Caco-2 (cell line): ENCODE results near the gene CYCS. TPM values are rescaled to one million over a fixed set of nuclear protein-coding genes. Genes with fewer than 3 reads are reported as not detected.
A peak's percentile ranks its signal among the peaks of the same experiment; 100 is the strongest.

Experiments
- BruUV-seq: library from RNA; stranded (reverse); fragments of 400-500 nt; replicated peaks from 2 replicates; lab custom pipeline; 2021; lab: Mats Ljungman, UMichigan
- CTCF ChIA-PET: fragments of 300-600 bp; sonication (Branson Sonifier 250); formaldehyde crosslinking; loops from one replicate; lab custom pipeline; 2022; ENCODE audit warnings: antibody characterized with exemption; lab: Charles Lee
- POLR2A ChIA-PET: fragments of 300-600 bp; sonication (Branson Sonifier 250); formaldehyde crosslinking; loops from one replicate; lab custom pipeline; 2022; ENCODE audit warnings: antibody characterized with exemption; lab: Charles Lee
- DNase-seq, 2 experiments: peaks; one replicate each; pipeline versions ENCODE4 v3.0.0 to v3.0.0-alpha.2; 2020 to 2022
- H3K27me3 ChIP-seq: replicated peaks from 2 replicates; pipeline ENCODE4 v1.6.0; 2011; ENCODE audit warnings: low read length; ENCODE audit not compliant: control insufficient read depth, insufficient read depth
- H3K36me3 ChIP-seq: 2 replicates; pipeline ENCODE4 v1.5.1; 2011; ENCODE audit warnings: low read length; ENCODE audit not compliant: control insufficient read depth, insufficient read depth
- H3K4me1 ChIP-seq: fragments of 250-450 bp; sonication (Bioruptor Pico); 2 replicates; pipeline ENCODE4 v1.5.1; 2020; ENCODE audit warnings: mild to moderate bottlenecking
- H3K4me3 ChIP-seq: 2 replicates; pipeline ENCODE4 v1.5.1; 2011; ENCODE audit warnings: low read depth, mild to moderate bottlenecking, control low read depth, low read length
- H3K9me3 ChIP-seq: fragments of 250-450 bp; sonication (Bioruptor Pico); 2 replicates; pipeline ENCODE4 v1.5.1; 2020; ENCODE audit warnings: mild to moderate bottlenecking, moderate library complexity
- H3K27ac Mint-ChIP-seq: one replicate; pipeline ENCODE4 v1.8.0; 2022; ENCODE audit warnings: mixed read lengths; ENCODE audit not compliant: unreplicated experiment
- H3K27me3 Mint-ChIP-seq: one replicate; pipeline ENCODE4 v1.8.0; 2022; ENCODE audit warnings: mixed read lengths; ENCODE audit not compliant: insufficient read depth, unreplicated experiment
- H3K36me3 Mint-ChIP-seq: one replicate; pipeline ENCODE4 v1.8.0; 2022; ENCODE audit warnings: mild to moderate bottlenecking, mixed read lengths; ENCODE audit not compliant: insufficient read depth, unreplicated experiment
- H3K4me1 Mint-ChIP-seq: one replicate; pipeline ENCODE4 v1.8.0; 2022; ENCODE audit warnings: low read depth, mixed read lengths; ENCODE audit not compliant: unreplicated experiment
- H3K4me3 Mint-ChIP-seq: one replicate; pipeline ENCODE4 v1.8.0; 2022; ENCODE audit warnings: mild to moderate bottlenecking, moderate library complexity, mixed read lengths; ENCODE audit not compliant: unreplicated experiment
- H3K9me3 Mint-ChIP-seq: one replicate; pipeline ENCODE4 v1.8.0; 2022; ENCODE audit warnings: mixed read lengths; ENCODE audit not compliant: unreplicated experiment
- intact Hi-C: fragments of 100-400 bp; cut with micrococcal nuclease; formaldehyde crosslinking; loops from one replicate; pipeline ENCODE4 v1.10.0; 2022; ENCODE audit not compliant: unreplicated experiment
- total RNA-seq: library from RNA; stranded (reverse); gene quantifications from 2 replicates; pipeline ENCODE4 v1.2.3, GENCODE V29; 2022
- TF ChIP-seq, protein P1 (sequence below), 2 experiments: fragments of 200-600 bp in 1 of 2; IDR thresholded peaks; 1 replicate in 1 of 2; 2 replicates in 1 of 2; pipeline versions ENCODE4 v1.5.1 to v1.8.0; 2011 to 2022; ENCODE audit warnings: antibody characterized with exemption in 1 of 2, control low read depth in 1 of 2, inconsistent platforms in 1 of 2, low read depth in 1 of 2, low read length in 1 of 2, mild to moderate bottlenecking in 1 of 2, moderate library complexity in 1 of 2; ENCODE audit not compliant: insufficient read depth in 1 of 2, severe bottlenecking in 1 of 2, unreplicated experiment in 1 of 2

The CYCS gene
- total RNA-seq, 1 experiment from 2014 or later, result 156 TPM

DNA sequence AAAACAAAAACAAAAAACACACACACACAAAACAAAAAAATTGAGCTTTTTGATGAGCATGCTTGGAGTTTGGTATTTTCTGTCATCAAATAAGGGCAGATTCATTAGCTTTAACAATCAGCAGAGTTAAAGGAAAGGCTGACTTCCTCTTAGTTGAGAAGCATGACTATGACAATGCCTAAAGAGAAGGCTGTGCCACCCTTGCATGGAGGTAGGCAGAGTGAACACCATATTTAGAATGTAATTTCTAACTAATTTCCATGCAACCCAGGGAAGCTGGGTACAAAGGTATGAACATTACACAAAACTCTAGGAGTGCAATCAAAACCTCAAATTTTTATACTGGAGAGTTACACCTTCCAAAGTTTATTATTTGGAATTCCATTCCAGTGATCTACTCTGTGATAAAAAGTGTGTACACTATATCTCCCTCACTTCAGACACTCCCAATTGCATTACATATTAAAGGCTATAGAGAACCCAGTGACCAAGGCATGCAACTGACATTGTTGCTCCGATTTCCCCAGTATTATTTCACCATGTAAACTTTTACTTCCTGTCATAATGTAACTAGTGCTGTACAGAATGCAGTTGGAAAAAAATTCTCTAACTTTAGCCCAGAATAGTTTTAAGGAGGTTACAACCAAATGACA, 9.4 kb upstream of the CYCS start:
- no peaks in the 10 kb centered on the region for H3K36me3 Mint-ChIP-seq
- ChIA-PET CTCF (no interaction called here), POLR2A (no interaction called here)

DNA sequence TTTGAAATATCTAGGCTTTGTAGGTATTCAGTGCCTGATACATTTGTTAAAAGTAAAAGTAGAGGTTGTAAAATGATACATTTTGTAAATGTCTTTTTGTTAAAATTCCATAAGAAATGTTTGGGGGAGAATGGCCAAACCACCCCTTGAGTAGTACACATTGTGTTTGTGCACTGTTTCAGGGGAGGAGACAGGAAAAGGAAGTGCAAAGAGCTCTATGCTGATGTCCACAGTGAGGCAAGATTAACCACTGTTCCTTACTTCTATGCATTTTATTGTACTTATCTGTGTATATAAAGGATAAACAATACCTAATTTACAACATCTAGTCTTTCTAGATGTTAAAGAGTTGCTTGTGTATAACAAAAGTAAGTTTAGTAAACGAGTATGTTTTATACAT, 7.4 kb upstream of the CYCS start:
- POLR2A ChIA-PET, result no interaction called here
- TF ChIP-seq, protein P1, sequence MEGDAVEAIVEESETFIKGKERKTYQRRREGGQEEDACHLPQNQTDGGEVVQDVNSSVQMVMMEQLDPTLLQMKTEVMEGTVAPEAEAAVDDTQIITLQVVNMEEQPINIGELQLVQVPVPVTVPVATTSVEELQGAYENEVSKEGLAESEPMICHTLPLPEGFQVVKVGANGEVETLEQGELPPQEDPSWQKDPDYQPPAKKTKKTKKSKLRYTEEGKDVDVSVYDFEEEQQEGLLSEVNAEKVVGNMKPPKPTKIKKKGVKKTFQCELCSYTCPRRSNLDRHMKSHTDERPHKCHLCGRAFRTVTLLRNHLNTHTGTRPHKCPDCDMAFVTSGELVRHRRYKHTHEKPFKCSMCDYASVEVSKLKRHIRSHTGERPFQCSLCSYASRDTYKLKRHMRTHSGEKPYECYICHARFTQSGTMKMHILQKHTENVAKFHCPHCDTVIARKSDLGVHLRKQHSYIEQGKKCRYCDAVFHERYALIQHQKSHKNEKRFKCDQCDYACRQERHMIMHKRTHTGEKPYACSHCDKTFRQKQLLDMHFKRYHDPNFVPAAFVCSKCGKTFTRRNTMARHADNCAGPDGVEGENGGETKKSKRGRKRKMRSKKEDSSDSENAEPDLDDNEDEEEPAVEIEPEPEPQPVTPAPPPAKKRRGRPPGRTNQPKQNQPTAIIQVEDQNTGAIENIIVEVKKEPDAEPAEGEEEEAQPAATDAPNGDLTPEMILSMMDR (IDR thresholded peaks at IDR 0.05; ENCODE audit: insufficient read depth in 1 of 2, low read depth in 1 of 2, low read length in 1 of 2, severe bottlenecking in 1 of 2, unreplicated experiment in 1 of 2), result no peak
- intact Hi-C loops, result no loop called here
- BruUV-seq, result no TSS peak
- no peaks in the 10 kb centered on the region for H3K27me3 ChIP-seq
- H3K4me1 ChIP-seq, result no peaks in the 10 kb centered on the region
- CTCF ChIA-PET, result no interaction called here
- no peaks in the 10 kb centered on the region; the same call in 1 of the 2 replicates for H3K36me3 ChIP-seq
- Mint-ChIP-seq H3K4me1 (peaks cover 11% of the 10 kb centered on the region), H3K27me3 (no peaks in the 10 kb centered on the region), H3K36me3 (no peaks in the 10 kb centered on the region), H3K27ac (no peak overlapping the region), H3K4me3 (no peak overlapping the region), H3K9me3 (no peaks in the 10 kb centered on the region)
- DNase-seq, result no peak
- no peak overlapping the region for H3K4me3 ChIP-seq
- no peaks in the 10 kb centered on the region for H3K9me3 ChIP-seq

More for the DNA sequence above, 9.4 kb upstream of the CYCS start:
- DNase-seq, result no peak
- Histone ChIP-seq H3K4me1 (no peaks in the 10 kb centered on the region), H3K9me3 (no peaks in the 10 kb centered on the region), H3K27me3 (no peaks in the 10 kb centered on the region), H3K36me3 (no peaks in the 10 kb centered on the region), H3K4me3 (no peak overlapping the region)
- TF ChIP-seq, protein P1 (IDR thresholded peaks at IDR 0.05; ENCODE audit: insufficient read depth in 1 of 2, low read depth in 1 of 2, low read length in 1 of 2, severe bottlenecking in 1 of 2, unreplicated experiment in 1 of 2), result no peak
- H3K9me3 Mint-ChIP-seq, result no peaks in the 10 kb centered on the region
- H3K4me1 Mint-ChIP-seq, result peaks cover 5% of the 10 kb centered on the region
- no TSS peak for BruUV-seq
- no peak overlapping the region for H3K4me3 Mint-ChIP-seq
- intact Hi-C loops, result no loop called here
- no peak overlapping the region for H3K27ac Mint-ChIP-seq
- no peaks in the 10 kb centered on the region for H3K27me3 Mint-ChIP-seq

DNA sequence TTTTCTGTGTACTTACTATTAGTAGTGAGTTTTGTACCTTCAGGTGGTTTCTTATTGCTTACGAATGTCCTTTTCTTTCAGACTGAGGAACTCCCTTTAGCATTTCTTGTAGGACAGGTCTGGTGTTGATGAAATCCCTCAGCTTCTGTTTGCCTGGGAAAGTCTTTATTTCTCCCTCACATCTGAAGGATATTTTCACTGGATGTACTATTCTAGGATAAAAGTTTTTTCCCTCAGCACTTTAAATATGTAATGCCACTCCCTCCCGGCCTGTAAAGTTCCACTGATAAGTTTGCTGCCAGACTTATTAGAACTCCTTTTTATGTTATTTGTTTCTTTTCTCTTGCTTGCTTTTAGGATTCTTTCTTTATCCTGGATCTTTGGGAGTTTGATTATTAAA, 1.7 kb upstream of the CYCS start:
- BruUV-seq, result no TSS peak
- TF ChIP-seq, protein P1 (IDR thresholded peaks at IDR 0.05; ENCODE audit: insufficient read depth in 1 of 2, low read depth in 1 of 2, low read length in 1 of 2, severe bottlenecking in 1 of 2, unreplicated experiment in 1 of 2), result no peak
- peaks cover 2% of the 10 kb centered on the region for H3K36me3 ChIP-seq
- H3K4me1 ChIP-seq, result peaks cover 16% of the 10 kb centered on the region; the same call in 1 of the 2 replicates
- intact Hi-C loops, result loop anchor here (10.0 kb wide), 1 partner anchor 728 kb away; no protein-coding TSS in a partner anchor
- H3K4me3 ChIP-seq, result no peak overlapping the region
- peak overlapping the region; percentile 26 for H3K4me3 Mint-ChIP-seq
- no peaks in the 10 kb centered on the region for H3K9me3 Mint-ChIP-seq
- peaks cover 41% of the 10 kb centered on the region for H3K36me3 Mint-ChIP-seq
- POLR2A ChIA-PET, result no interaction called here
- no peak for DNase-seq
- H3K27ac Mint-ChIP-seq, result no peak overlapping the region
- CTCF ChIA-PET, result no interaction called here
- H3K4me1 Mint-ChIP-seq, result peaks cover 19% of the 10 kb centered on the region
- H3K27me3 Mint-ChIP-seq, result no peaks in the 10 kb centered on the region
- no peaks in the 10 kb centered on the region for H3K9me3 ChIP-seq
- no peaks in the 10 kb centered on the region for H3K27me3 ChIP-seq
